Measurements from ENCODE around the gene KNTC1.

The KNTC1 gene

DNA sequence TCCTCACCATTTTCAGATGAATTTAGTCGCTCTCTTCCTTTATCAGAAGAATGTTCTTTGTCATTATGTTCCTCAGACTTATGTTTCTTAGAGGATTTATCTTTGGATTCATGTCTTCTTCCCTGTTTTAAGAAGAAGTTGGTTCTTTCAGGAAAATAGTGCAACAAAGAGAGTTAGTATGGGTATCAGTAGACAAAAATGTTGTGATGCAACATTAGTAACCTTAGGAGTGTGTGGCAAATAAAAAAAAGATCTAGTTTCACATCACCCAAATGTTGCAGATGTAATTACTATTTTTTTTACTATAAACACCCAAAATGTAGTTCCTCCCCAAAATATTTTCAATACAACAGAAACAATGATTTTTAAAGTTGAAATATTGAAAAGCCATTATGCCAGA is 8.1 kb upstream of the KNTC1 start:
- Mint-ChIP-seq H3K4me3 (no peak overlapping the region), H3K9me3 (no peaks in the 10 kb centered on the region), H3K4me1 (peaks cover 16% of the 10 kb centered on the region), H3K36me3 (ENCODE audit: low read depth) (peaks cover 86% of the 10 kb centered on the region), H3K27ac (no peak overlapping the region), H3K27me3 (ENCODE audit: low read depth) (no peaks in the 10 kb centered on the region)
- TF ChIP-seq, protein P1, sequence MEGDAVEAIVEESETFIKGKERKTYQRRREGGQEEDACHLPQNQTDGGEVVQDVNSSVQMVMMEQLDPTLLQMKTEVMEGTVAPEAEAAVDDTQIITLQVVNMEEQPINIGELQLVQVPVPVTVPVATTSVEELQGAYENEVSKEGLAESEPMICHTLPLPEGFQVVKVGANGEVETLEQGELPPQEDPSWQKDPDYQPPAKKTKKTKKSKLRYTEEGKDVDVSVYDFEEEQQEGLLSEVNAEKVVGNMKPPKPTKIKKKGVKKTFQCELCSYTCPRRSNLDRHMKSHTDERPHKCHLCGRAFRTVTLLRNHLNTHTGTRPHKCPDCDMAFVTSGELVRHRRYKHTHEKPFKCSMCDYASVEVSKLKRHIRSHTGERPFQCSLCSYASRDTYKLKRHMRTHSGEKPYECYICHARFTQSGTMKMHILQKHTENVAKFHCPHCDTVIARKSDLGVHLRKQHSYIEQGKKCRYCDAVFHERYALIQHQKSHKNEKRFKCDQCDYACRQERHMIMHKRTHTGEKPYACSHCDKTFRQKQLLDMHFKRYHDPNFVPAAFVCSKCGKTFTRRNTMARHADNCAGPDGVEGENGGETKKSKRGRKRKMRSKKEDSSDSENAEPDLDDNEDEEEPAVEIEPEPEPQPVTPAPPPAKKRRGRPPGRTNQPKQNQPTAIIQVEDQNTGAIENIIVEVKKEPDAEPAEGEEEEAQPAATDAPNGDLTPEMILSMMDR (IDR thresholded peaks at IDR 0.05; ENCODE audit: unreplicated experiment in 3 of 3), result no peak

DNA sequence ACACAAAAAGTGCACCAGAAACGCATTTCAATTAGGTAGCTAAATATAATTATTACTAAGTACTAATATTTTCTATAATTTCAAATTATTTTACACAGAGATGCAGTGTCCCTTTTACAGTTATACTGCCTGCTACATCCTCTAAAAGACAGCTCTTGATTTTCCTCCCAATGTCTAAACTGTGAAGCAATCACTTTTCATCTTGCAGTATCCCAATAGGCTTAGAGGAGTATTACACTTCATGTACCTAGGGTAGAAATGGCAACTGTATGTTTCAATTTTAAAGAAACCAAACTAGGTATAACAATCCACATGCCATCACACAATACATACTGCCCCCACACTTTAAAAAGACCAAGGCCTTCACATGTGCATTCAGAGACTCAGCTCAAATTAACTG is 7.6 kb upstream of the KNTC1 start:
- TF ChIP-seq, protein P1 (IDR thresholded peaks at IDR 0.05; ENCODE audit: unreplicated experiment in 3 of 3), result no peak

DNA sequence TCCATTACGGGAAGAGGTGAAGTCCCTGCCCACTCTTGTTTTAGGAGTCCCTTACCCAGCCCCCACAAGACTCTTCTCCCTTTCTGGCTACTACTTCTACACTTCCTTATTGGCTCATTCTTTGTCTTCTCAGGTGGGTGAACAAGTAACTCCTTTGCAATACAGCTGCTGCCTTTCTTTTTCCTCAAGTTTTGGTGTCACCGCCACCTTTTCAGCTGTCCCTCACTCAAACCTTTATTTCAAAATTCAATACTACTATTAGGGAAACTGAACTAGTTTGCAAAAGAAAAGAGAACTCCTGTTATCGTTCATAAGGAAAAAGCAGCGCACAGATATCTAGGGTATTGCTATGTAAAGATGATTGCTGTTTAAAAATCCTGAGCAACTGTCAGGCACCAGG is 6.4 kb upstream of the KNTC1 start:
- peaks cover 21% of the 10 kb centered on the region for H3K4me1 Mint-ChIP-seq
- TF ChIP-seq, protein P1 (IDR thresholded peaks at IDR 0.05; ENCODE audit: unreplicated experiment in 3 of 3), result no peak
- H3K9me3 Mint-ChIP-seq, result no peaks in the 10 kb centered on the region
- no peak overlapping the region for H3K4me3 Mint-ChIP-seq
- H3K27me3 Mint-ChIP-seq (ENCODE audit: low read depth), result no peaks in the 10 kb centered on the region
- H3K27ac Mint-ChIP-seq, result no peak overlapping the region
- peaks cover 72% of the 10 kb centered on the region for H3K36me3 Mint-ChIP-seq (ENCODE audit: low read depth)

More for the DNA sequence above, 7.6 kb upstream of the KNTC1 start:
- no peak overlapping the region for H3K4me3 Mint-ChIP-seq
- no peak overlapping the region for H3K27ac Mint-ChIP-seq
- peaks cover 21% of the 10 kb centered on the region for H3K4me1 Mint-ChIP-seq
- H3K36me3 Mint-ChIP-seq (ENCODE audit: low read depth), result peaks cover 81% of the 10 kb centered on the region
- H3K27me3 Mint-ChIP-seq (ENCODE audit: low read depth), result no peaks in the 10 kb centered on the region
- H3K9me3 Mint-ChIP-seq, result no peaks in the 10 kb centered on the region

DNA sequence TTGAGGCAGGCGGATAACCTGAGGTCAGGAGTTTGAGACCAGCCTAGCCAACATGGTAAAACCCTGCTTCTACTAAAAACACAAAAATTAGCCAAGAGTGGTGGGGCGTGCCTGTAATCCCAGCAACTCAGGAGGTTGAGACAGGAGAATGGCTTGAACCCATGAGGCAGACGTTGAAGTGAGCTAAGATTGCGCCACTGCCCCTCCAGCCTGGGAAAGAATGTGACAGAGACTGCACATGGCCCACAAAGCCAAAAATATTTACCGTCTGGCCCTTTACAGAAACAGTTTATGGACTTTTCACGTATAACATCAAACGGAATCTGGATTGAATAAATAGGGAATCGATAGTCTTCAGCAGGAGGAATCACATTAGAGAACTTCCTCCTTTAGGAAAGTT is 3.8 kb upstream of the KNTC1 start:
- H3K27me3 Mint-ChIP-seq (ENCODE audit: low read depth), result no peaks in the 10 kb centered on the region
- H3K36me3 Mint-ChIP-seq (ENCODE audit: low read depth), result peaks cover 48% of the 10 kb centered on the region
- peaks cover 21% of the 10 kb centered on the region for H3K4me1 Mint-ChIP-seq
- no peaks in the 10 kb centered on the region for H3K9me3 Mint-ChIP-seq
- H3K27ac Mint-ChIP-seq, result peak overlapping the region in 2 of 3 experiments; percentile 97 to 98
- peak overlapping the region; percentile 97 to 99 (median 99) for H3K4me3 Mint-ChIP-seq
- TF ChIP-seq, protein P1 (IDR thresholded peaks at IDR 0.05; ENCODE audit: unreplicated experiment in 3 of 3), result no peak

DNA sequence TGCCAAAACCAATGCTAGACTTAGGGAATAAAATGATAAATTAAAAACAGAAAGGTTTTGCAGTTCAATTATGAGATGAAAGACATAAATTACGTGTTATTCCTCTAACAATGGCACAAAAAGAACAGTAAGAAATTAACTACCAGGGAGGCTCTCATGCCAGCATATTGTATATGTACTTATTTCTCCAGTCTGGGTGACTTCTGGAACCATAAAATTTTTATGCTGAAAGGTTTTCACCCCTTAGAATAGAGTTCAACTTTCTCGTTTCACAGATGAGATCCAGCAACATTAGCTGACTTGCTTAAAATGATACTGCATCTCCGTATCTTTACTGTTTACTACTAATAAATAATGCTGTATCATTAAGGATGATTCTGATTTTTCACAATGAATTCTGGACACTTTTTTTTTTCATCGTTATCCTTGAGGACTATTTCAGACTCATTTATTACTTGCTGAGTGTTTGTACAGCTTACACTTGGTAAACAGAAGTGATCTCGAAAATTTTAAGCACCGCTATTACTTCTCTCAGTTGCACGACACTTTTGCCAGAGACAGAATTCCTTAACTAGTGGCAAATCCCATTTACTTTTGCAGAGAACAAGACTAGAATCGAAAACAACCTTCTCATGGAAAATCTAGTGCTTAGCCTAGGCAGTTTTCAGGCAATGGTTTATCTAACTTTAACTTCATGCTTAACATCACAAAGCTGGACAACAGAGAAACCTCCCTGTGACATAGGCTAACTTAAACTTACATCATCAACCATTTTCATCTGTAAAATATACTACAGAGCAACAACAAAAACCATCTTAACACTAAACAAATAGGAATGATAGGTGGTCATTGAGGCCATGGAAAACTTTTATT is 3.0 kb upstream of the KNTC1 start:
- Mint-ChIP-seq H3K4me1 (peaks cover 21% of the 10 kb centered on the region), H3K9me3 (no peaks in the 10 kb centered on the region), H3K27ac (peak overlapping the region in 2 of 3 experiments; percentile 97 to 98), H3K36me3 (ENCODE audit: low read depth) (peaks cover 40% of the 10 kb centered on the region), H3K27me3 (ENCODE audit: low read depth) (no peaks in the 10 kb centered on the region), H3K4me3 (peak overlapping the region; percentile 97 to 99 (median 99))
- TF ChIP-seq, protein P1 (IDR thresholded peaks at IDR 0.05; ENCODE audit: unreplicated experiment in 3 of 3), result no peak

All from nephron (organoid).